ENCODE data around the gene RFX6.

The RFX6 gene

DNA sequence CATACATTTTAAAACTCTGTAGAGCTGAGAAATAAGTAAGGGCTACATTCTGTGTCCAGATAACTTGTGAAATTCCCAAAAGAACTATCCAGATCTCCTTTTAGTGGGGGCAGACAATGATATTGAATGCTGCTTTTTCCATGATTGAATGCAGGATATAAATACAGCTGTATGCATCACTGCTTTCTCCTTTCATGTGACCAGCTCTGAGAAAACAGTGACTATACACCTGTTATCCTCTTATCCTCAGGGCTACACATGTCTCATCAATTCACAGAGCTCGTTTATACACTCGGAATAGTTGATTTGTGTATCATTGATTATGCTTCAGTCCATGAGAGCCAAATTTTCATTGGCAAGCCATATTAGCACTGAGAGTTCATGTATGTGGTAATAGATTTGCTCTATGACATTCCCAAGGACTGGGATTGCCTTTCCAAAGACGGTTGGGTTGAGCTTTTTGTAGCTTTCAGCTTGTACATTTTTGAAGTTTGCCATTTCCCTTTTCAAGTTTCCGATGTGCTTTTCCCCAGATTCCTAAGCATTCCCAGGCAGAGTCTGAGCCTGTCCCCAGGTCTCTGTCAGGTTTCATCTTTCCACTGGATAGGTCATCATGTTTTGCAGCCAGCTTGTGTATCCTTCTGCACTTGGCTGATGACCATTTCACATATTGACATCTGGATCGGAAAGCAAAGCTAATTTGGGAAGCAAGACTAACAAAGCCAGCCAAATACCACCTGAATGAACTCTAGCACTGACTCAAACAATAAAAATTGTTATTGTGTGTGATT is 97.7 kb downstream of the RFX6 start:
- no peak for DNase-seq

DNA sequence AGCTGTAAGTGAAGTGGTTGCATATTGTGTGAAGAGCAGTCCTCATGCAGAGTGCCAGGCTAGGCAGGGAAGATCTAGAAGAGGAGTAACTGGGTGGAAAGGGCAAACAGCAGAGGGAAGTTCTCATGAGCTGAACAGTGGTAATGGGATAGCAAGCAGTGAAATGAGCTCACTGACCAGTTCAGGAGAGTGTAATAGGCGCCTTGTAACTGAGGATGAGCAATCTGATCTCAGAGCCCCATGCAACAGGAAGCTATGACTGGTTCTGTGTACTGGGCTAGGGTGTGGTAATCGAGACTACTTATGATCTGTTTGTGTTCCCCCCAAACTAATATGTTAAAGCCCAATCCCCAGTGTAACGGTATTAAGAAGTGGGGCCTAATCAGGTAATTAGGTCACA is 98.6 kb downstream of the RFX6 start:
- DNase-seq: no peak

DNA sequence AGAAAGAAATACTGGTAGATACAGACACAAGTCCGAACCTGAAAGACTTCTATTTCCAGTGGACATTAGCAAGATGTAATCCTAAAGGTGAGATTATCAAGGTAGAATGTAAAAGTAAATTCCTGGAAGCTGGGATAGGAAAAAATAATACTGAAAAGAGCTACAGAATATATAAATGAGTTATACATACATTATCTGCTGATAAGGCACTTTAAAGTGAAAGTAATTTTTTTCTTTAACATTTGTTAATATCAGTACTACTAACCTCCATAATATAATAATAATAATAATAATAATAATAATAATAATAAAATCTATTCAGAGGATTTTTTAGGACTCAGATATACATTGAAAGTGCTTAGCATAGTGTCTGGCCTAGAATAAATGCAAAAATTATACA is 102.5 kb downstream of the RFX6 start:
- DNase-seq: no peak

All from GDM1 (cell line).